Measurements from ENCODE around the gene HECTD4.
"Not testable (repeated sequence)": the region's sequence is repeated elsewhere in the genome, so short reads cannot be mapped to it uniquely, and the experiment has no call there.

The HECTD4 gene

DNA sequence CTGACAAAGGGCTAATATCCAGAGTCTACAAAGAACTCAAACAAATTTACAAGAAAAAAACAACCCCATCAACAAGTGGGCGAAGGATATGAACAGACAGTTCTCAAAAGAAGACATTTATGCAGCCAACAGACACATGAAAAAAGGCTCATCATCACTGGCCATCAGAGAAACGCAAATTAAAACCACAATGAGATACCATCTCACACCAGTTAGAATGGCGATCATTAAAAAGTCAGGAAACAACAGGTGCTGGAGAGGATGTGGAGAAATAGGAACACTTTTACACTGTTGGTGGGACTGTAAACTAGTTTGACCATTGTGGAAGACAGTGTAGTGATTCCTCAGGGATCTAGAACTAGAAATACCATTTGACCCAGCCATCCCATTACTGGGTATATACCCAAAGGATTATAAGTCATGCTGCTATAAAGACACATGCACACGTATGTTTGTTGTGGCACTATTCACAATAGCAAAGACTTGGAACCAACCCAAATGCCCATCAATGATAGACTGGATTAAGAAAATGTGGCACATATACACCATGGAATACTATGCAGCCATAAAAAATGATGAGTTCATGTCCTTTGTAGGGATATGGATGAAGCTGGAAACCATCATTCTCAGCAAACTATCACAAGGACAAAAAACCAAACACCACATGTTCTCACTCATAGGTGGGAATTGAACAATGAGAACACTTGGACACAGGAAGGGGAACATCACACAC lies 7.9 kb upstream of the HECTD4 start:
- not testable (repeated sequence) for H3K9me3 ChIP-seq (ENCODE audit: control insufficient read depth, low read length); H3K27me3 ChIP-seq (ENCODE audit: control insufficient read depth, insufficient read depth, low read length); H3K4me1 ChIP-seq (ENCODE audit: control insufficient read depth, insufficient read depth, low read length); H3K4me3 ChIP-seq (ENCODE audit: low read length); H3K36me3 ChIP-seq (ENCODE audit: control insufficient read depth, insufficient read depth, low read length); H3K9ac ChIP-seq (ENCODE audit: low read length)

DNA sequence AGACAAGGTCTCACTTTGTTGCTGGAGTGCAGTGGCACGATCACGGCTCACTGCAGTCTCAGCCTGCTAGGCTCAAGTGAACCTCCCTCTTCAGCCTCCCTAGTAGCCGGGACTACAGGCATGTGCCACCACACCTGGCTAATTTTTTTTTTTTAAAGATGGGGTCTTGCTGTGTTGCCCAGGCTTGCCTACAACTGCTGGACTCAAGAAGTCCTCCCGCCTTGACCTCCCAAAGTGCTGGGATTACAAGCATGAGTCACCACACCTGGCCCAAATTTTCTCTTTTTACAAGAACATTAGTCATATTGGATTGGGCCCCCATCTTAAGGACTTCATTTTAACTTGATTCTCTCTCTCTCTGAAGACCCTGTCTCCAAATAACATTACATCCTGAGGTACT lies 7.0 kb upstream of the HECTD4 start:
- Histone ChIP-seq H3K36me3 (ENCODE audit: control insufficient read depth, insufficient read depth, low read length) (no peaks in the 10 kb centered on the region), H3K4me1 (ENCODE audit: control insufficient read depth, insufficient read depth, low read length) (no peaks in the 10 kb centered on the region), H3K4me3 (ENCODE audit: low read length) (no peak overlapping the region), H3K27me3 (ENCODE audit: control insufficient read depth, insufficient read depth, low read length) (no peaks in the 10 kb centered on the region), H3K9me3 (ENCODE audit: control insufficient read depth, low read length) (no peaks in the 10 kb centered on the region), H3K9ac (ENCODE audit: low read length) (no peak overlapping the region)

DNA sequence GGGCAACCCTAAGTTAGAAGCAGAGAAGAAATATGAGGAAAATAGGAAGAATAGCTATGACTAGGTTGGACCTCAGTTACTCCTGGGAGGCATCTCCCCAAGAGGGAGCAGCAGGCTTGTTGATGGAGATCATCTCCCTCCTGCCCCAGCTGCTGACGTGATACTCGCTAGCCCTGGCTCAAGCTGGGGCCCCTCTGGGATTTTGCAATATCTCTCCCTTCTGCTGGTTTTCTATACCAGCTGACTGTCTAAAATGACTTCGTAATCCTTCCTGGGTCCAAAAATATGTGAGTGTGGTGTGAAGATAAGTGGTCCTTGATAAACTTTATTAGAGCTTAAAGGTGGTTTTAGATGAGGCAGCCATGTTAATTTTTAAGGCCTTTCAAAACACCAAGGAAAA lies 4.5 kb upstream of the HECTD4 start:
- no peaks in the 10 kb centered on the region for H3K9me3 ChIP-seq (ENCODE audit: control insufficient read depth, low read length)

DNA sequence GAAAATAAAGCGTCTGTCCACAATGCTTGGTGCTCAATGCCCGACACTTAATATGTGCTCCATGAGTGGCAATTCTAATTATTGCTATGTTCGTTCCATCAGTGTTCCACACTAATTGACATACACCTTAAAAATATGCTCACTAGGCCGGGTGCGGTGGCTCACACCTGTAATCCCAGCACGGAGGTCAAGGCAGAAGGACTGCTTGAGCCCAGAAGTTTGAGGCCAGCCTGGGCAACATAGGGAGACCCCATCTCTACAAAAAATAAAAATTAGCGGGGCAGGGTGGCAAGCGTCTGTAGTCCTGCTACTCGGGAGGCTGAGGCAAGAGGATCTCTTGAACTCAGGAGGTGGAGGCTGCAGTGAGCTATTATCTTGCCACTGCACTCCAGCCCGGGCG lies 635 bp upstream of the HECTD4 start:
- Histone ChIP-seq H3K27me3 (ENCODE audit: control insufficient read depth, insufficient read depth, low read length) (no peaks in the 10 kb centered on the region), H3K4me1 (ENCODE audit: control insufficient read depth, insufficient read depth, low read length) (peaks cover 6% of the 10 kb centered on the region), H3K9me3 (ENCODE audit: control insufficient read depth, low read length) (no peaks in the 10 kb centered on the region), H3K36me3 (ENCODE audit: control insufficient read depth, insufficient read depth, low read length) (no peaks in the 10 kb centered on the region), H3K4me3 (ENCODE audit: low read length) (no peak overlapping the region), H3K9ac (ENCODE audit: low read length) (peak overlapping the region; percentile 73)

More for the DNA sequence above, 4.5 kb upstream of the HECTD4 start:
- H3K4me3 ChIP-seq (ENCODE audit: low read length) = no peak overlapping the region
- H3K36me3 ChIP-seq (ENCODE audit: control insufficient read depth, insufficient read depth, low read length) = no peaks in the 10 kb centered on the region
- peaks cover 6% of the 10 kb centered on the region for H3K4me1 ChIP-seq (ENCODE audit: control insufficient read depth, insufficient read depth, low read length)
- no peaks in the 10 kb centered on the region for H3K27me3 ChIP-seq (ENCODE audit: control insufficient read depth, insufficient read depth, low read length)
- H3K9ac ChIP-seq (ENCODE audit: low read length) = no peak overlapping the region

DNA sequence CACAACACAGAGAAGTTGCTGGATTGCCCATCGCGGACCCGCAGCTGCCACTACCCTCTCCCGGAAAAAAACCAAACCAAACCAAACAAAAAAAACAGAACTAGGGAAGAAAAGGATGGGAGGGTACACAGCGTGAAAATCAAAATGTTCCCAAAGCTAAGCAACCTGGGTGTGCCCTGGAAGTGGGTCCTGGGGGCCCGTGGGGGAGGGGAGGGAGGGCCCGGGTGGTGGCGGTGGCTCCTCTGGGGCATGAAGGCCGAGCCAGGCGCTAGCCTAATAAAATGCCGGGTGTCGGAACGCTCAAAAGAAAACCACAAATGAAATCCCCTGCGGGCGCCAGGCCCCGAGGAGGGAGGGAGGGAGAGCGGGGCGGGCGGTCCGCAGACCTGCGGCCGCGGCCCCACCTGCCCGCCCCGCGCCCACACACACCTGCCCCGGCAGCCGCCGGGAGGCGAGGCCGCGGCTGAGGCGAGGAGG lies 787 bp downstream of the HECTD4 start:
- Histone ChIP-seq H3K36me3 (ENCODE audit: control insufficient read depth, insufficient read depth, low read length) (no peaks in the 10 kb centered on the region), H3K9ac (ENCODE audit: low read length) (peak overlapping the region; percentile 85), H3K9me3 (ENCODE audit: control insufficient read depth, low read length) (no peaks in the 10 kb centered on the region), H3K27me3 (ENCODE audit: control insufficient read depth, insufficient read depth, low read length) (no peaks in the 10 kb centered on the region), H3K4me1 (ENCODE audit: control insufficient read depth, insufficient read depth, low read length) (peaks cover 6% of the 10 kb centered on the region), H3K4me3 (ENCODE audit: low read length) (peak overlapping the region; percentile 43)

DNA sequence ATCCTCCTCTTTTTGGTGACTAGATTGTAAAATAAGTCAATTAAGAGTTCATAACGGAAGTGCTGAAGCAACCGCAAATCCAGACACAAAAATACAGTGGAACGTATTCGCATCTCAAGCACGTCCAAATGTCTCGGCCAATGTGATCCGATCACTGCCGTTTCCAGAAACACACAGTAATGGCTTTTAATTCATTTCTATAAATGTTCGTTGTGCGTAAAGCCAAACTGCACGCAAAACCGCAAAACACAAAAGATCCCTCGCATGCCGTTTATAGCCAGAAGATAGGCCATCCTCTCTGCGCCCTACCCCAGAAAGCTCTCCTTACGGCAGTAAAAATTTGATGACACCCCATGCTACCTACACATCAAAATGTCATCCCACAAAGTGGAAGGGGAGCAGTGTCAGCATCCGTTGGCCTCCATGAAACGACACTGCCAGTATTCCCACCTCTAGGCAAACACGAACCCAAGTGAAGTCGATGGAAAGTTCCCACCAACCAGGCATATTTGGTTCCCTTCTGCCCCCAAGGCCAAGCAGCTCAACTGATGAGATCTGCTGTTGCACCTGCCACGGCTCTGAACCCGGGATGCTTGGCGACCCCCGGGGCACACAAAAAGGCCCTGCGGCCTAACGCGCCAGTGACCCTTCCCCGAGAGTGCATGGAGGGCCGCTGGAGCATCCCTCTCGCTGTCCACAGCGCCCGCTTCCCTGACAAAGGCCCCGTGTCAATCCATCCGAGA lies 1.4 kb downstream of the HECTD4 start:
- no peaks in the 10 kb centered on the region for H3K27me3 ChIP-seq (ENCODE audit: control insufficient read depth, insufficient read depth, low read length)
- H3K9me3 ChIP-seq (ENCODE audit: control insufficient read depth, low read length) = no peaks in the 10 kb centered on the region
- peak overlapping the region; percentile 43 for H3K4me3 ChIP-seq (ENCODE audit: low read length)
- no peaks in the 10 kb centered on the region for H3K36me3 ChIP-seq (ENCODE audit: control insufficient read depth, insufficient read depth, low read length)
- H3K4me1 ChIP-seq (ENCODE audit: control insufficient read depth, insufficient read depth, low read length) = peaks cover 6% of the 10 kb centered on the region
- peak overlapping the region; percentile 85 for H3K9ac ChIP-seq (ENCODE audit: low read length)

DNA sequence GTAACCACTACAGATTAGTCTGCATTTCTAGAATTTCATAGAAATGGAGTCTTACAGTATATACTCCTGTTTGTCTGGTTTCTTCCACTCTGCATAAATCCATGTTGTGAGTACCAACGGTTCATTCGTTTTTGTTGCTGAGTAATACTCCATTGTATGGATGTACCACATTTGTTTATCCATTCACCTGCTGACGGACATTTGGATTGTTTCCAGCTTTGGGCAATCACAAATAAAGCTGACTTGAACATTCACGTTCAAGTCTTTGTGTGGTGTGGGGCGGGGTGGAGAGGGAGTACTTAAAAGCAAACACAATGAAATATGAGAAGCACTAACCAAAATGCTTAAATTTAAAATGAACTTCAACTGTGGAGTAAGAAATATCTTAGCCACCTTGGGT lies 7.1 kb downstream of the HECTD4 start:
- H3K4me3 ChIP-seq (ENCODE audit: low read length) = no peak overlapping the region
- H3K27me3 ChIP-seq (ENCODE audit: control insufficient read depth, insufficient read depth, low read length) = no peaks in the 10 kb centered on the region
- peaks cover 7% of the 10 kb centered on the region for H3K4me1 ChIP-seq (ENCODE audit: control insufficient read depth, insufficient read depth, low read length)
- no peak overlapping the region for H3K9ac ChIP-seq (ENCODE audit: low read length)
- H3K36me3 ChIP-seq (ENCODE audit: control insufficient read depth, insufficient read depth, low read length) = no peaks in the 10 kb centered on the region
- H3K9me3 ChIP-seq (ENCODE audit: control insufficient read depth, low read length) = no peaks in the 10 kb centered on the region

DNA sequence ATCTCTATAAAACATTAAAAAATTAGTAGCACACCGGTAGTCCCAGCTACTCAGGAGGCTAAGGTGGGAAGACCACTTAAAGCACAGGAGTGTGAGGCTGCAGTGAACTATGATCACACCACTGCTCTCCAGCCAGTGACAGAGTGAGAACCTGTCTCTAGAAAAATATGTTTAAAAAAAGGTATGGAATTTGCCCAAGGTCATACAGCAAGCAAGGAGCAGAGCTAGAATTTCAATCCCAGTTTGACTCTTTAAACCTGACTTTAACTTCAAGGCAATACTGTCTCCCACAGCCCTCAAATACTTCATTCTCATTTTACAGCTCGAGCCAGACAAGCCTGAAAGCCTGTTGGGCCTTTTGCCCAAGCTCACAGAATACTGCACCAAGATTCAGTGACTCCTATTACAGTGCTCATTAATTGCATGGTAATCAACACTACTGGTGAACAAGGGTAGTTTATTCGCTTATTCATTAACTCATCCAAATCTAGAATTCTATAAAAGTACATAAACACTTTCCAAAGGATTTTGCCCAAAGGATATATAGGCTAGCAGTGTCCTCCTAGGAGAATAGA lies 8.0 kb downstream of the HECTD4 start:
- Histone ChIP-seq H3K4me1 (ENCODE audit: control insufficient read depth, insufficient read depth, low read length) (peaks cover 7% of the 10 kb centered on the region), H3K9ac (ENCODE audit: low read length) (no peak overlapping the region), H3K27me3 (ENCODE audit: control insufficient read depth, insufficient read depth, low read length) (no peaks in the 10 kb centered on the region), H3K9me3 (ENCODE audit: control insufficient read depth, low read length) (no peaks in the 10 kb centered on the region), H3K36me3 (ENCODE audit: control insufficient read depth, insufficient read depth, low read length) (no peaks in the 10 kb centered on the region), H3K4me3 (ENCODE audit: low read length) (no peak overlapping the region)

DNA sequence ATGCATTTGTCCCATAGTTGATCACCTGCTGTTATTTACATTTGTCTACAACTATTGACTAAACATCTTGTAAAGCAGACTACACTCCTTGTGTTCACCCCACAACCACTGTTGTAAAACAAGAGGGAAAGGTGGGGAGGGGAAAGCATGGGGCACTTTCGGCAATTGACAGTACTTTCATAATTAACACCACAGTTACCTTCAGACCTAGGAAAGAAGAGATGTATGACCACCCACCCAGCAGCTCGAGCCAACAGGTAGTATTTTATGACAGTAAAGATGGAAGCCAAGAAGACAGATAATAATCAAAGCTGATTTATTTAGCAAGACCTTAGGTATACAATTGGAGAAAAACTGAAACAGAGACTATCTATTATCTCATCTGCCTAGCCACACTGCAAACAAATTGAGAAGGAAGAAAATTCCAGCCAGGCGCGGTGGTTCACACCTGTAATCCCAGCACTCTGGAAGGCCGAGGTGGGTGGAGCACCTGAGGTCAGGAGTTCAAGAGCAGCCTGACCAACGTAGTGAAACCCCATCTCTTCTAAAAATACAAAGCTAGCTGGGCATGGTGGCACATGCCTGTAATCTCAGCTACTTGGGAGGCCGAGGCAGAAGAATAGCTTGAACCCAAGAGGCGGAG lies 11.2 kb downstream of the HECTD4 start:
- no peaks in the 10 kb centered on the region for H3K9me3 ChIP-seq (ENCODE audit: control insufficient read depth, low read length)
- H3K27me3 ChIP-seq (ENCODE audit: control insufficient read depth, insufficient read depth, low read length) = no peaks in the 10 kb centered on the region
- peaks cover 7% of the 10 kb centered on the region for H3K4me1 ChIP-seq (ENCODE audit: control insufficient read depth, insufficient read depth, low read length)
- H3K36me3 ChIP-seq (ENCODE audit: control insufficient read depth, insufficient read depth, low read length) = no peaks in the 10 kb centered on the region
- H3K4me3 ChIP-seq (ENCODE audit: low read length) = no peak overlapping the region
- no peak overlapping the region for H3K9ac ChIP-seq (ENCODE audit: low read length)

DNA sequence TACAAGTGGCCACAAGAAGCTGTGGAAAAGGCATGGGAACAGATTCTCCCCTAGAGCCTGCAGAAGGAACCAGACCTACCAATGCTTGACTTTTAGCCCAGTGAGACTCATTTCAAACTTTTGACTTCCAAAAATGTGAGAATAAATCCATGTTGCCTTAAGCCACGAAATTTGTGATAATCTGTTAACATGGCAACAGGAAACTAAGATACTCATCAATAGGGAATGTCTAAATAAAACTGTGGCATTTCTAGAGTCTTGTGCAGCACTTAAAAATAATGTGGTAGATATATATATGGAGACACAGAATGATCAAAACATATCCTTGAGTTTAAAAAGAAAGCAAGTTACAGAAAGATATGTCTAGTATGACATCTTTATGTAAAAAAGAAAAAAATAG lies 12.0 kb downstream of the HECTD4 start:
- no peaks in the 10 kb centered on the region for H3K27me3 ChIP-seq (ENCODE audit: control insufficient read depth, insufficient read depth, low read length)
- H3K9ac ChIP-seq (ENCODE audit: low read length) = no peak overlapping the region
- H3K4me3 ChIP-seq (ENCODE audit: low read length) = no peak overlapping the region
- H3K4me1 ChIP-seq (ENCODE audit: control insufficient read depth, insufficient read depth, low read length) = peaks cover 7% of the 10 kb centered on the region
- no peaks in the 10 kb centered on the region for H3K36me3 ChIP-seq (ENCODE audit: control insufficient read depth, insufficient read depth, low read length)
- no peaks in the 10 kb centered on the region for H3K9me3 ChIP-seq (ENCODE audit: control insufficient read depth, low read length)

DNA sequence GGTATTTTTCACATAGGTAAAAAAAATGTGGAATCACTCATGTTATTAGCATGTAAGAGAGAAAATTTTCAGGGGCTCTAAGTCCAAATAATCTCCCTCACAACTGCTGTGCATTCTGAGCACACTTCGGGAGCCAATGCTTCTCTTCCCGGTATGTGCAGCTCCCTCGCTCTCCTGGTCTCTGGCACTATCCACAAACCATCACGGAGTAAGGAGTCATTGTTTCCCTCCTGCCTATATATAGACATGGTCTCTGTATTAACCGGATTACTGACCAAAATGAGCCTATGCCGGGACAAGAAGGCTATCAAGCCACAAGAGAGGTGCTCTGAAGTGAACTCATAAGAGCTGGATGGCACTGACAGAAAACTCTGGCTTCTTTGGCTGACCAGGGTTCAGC lies 13.4 kb downstream of the HECTD4 start:
- no peaks in the 10 kb centered on the region for H3K27me3 ChIP-seq (ENCODE audit: control insufficient read depth, insufficient read depth, low read length)
- H3K9me3 ChIP-seq (ENCODE audit: control insufficient read depth, low read length) = no peaks in the 10 kb centered on the region
- peaks cover 7% of the 10 kb centered on the region for H3K4me1 ChIP-seq (ENCODE audit: control insufficient read depth, insufficient read depth, low read length)
- H3K36me3 ChIP-seq (ENCODE audit: control insufficient read depth, insufficient read depth, low read length) = no peaks in the 10 kb centered on the region
- H3K9ac ChIP-seq (ENCODE audit: low read length) = no peak overlapping the region
- H3K4me3 ChIP-seq (ENCODE audit: low read length) = no peak overlapping the region

DNA sequence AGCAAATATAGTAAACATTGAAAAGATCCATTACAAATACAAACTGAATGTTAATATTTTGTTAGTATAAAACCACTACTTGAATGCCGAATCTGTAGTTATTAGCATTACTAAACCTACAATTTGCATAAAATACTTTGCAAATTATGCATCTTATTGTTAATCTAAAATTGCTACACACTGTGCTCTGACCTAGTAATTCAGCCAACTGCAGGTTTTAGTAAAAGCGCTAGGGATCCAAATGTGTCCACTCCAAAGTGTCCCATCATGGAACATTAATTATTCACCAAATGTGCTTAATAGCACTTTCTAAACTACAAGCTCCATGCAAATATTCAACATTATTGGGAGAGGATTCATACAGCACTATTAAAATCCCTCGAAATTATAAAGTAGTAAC lies 14.3 kb downstream of the HECTD4 start:
- Histone ChIP-seq H3K9me3 (ENCODE audit: control insufficient read depth, low read length) (no peaks in the 10 kb centered on the region), H3K9ac (ENCODE audit: low read length) (no peak overlapping the region), H3K4me1 (ENCODE audit: control insufficient read depth, insufficient read depth, low read length) (peaks cover 7% of the 10 kb centered on the region), H3K27me3 (ENCODE audit: control insufficient read depth, insufficient read depth, low read length) (no peaks in the 10 kb centered on the region), H3K4me3 (ENCODE audit: low read length) (no peak overlapping the region), H3K36me3 (ENCODE audit: control insufficient read depth, insufficient read depth, low read length) (no peaks in the 10 kb centered on the region)
